Activated CD4-positive, alpha-beta T cell treated with anti-CD3 and anti-CD28 coated beads, Interleukin-2, amount 50 U/mL, for 48 hours (primary cell): ENCODE data around the gene PIAS2.

Experiments
- DNase-seq, 2 experiments: peaks; one replicate each; pipeline ENCODE4 v3.0.0-alpha.2; 2020

PIAS2 gene

DNA sequence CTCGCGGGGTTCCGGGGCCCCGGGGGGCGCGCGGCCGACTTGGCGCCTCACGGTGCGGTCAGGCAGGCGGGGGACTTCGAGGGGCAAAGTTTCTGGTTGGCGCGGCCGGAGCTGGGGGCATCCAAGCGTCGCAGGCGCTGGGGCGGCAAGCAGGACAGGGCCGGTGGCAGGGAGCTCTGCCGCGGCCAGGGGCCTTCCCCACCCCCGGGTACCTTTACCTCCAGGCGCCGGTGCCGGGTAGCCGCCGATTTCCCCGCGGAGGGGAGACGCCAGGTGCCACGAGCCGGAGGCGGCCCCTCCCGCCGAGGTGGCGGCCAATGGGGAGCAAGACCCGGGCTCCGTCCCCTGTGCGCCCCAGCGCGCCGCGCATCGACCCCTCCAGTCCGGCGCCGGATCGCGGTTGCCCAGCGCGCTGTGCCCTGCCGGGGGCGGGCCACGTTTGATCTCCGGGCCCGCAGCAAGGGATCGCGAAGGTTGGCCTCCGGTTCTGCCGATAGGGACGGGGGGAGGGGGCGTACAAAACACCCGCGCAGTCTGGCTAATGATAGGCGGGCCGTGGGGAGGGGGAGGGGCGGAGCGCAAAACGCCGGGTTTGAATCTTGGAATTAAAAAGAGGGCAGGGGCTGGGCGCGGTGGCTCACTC, 160.6 kb downstream of the PIAS2 start, which contains the start of gene ST8SIA5:
ST8SIA5 (minus strand) TSS at position 495 of the 643 bp plus-strand sequence. CDS start 545 bp downstream, outside the sequence.
- DNase-seq: peak in 1 of 2 experiments; percentile 6

- no peak for DNase-seq
Observed at GRCh38 chr18:46756025-46756558, 161.2 kb downstream of the PIAS2 start.

DNA sequence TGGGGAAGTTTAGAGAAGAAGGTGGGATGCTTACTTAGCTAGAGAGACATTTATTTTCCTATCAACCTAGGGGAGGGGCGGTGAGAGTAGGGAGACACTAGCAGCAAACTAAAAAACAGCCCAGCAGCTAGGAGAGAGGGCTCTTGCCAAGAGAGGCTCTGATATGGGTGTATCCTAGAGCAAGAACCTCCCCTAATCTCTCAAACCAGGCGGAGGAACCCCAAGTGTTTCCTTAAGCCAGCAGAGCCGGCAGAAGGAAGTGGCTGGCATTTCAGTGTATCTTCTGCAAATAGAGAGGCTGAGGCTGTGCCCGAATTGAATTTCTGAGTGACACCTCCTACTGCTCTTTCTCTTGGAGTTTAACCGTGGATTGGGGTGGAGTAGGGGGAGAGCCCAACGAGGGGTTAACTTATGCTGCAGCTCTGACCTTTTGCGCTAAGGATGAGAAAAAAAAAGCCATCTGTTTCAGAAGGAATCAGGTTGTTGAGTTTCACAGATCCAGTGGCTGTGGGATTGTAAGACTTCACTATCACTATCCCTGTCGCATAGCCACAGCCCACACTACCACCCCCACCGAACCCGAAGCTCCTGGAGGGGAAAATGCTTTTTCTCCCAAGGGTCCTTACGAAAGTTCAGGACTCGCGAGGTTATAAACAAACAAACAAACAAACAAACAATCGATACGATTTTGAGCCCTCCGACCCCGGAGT, 161.8 kb downstream of the PIAS2 start:
- DNase-seq: no peak

DNA sequence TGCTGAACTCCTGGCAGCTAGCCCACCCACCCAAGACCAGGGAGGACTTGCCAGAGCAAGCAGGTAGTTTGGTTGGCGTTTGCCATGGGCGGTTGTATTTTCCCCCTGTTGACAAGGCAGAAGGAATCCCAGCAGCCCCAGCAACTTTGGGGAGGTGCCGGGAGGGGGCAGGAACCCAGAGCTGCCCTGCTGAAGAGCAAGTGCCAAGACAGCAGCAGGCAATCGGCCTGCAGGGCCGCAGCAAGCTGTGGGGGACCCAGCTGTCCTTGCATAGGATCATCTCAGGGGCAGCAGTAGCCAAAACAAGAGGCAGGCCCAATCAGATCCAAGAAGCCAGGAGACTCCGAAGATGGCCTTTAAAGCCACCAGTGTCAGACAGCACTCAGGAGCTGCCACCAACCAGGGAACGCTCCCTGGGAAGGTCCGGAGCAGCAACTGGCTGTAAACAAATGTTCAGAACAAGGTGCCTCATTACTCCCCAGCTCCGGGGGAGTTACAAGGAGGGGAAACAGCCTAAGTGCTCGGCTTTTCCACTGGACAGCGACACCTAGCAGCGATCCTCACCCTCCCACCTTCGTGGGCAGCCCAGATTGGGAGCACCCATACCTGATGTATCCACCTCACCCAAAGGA, 162.5 kb downstream of the PIAS2 start:
- no peak for DNase-seq

DNA sequence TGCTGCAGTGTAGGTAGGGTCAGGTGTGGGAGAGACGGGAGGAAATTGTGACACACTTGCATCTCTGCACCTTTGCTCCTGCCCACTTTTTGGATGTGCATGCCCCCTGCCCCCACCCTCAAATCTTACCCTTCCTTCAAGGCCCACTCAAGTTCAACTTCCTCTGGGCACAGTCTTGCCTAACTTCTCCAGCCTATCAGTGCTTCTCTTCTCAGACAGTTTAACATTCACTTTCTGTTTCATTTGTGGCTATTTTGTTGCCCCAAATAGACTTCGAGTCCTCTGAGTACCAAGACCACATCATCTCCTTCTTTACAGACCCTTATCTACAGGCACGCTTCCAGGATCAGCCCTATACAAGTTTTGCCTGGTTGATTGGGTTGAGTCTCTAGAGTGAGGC, 163.1 kb downstream of the PIAS2 start:
- no peak for DNase-seq
